Measurements from ENCODE around the gene KHK. TPM values are rescaled to one million over a fixed set of nuclear protein-coding genes. Genes with fewer than 3 reads are reported as not detected.

Gene KHK
- total RNA-seq, 1 donor from 2014 or later, result 4.4 TPM

GRCh38 chr2:27125104-27125503, 38.5 kb downstream of the KHK start:
- Mint-ChIP-seq H3K36me3 (ENCODE audit: insufficient read depth) (no peaks in the 10 kb centered on the region), H3K9me3 (ENCODE audit: low read depth) (no peaks in the 10 kb centered on the region), H3K27ac (no peak overlapping the region), H3K4me3 (ENCODE audit: low read depth) (no peak overlapping the region), H3K27me3 (peaks cover 51% of the 10 kb centered on the region), H3K4me1 (ENCODE audit: low read depth) (peaks cover 7% of the 10 kb centered on the region)
- no peak for TF ChIP-seq CTCF (IDR thresholded peaks at IDR 0.05; ENCODE audit: unreplicated experiment)
- DNase-seq (ENCODE audit: low spot score, unreplicated experiment), result no peak

- Mint-ChIP-seq H3K4me3 (ENCODE audit: low read depth) (no peak overlapping the region), H3K36me3 (ENCODE audit: insufficient read depth) (peaks cover 3% of the 10 kb centered on the region), H3K27ac (no peak overlapping the region), H3K4me1 (ENCODE audit: low read depth) (peaks cover 7% of the 10 kb centered on the region), H3K27me3 (peaks cover 43% of the 10 kb centered on the region), H3K9me3 (ENCODE audit: low read depth) (no peaks in the 10 kb centered on the region)
- TF ChIP-seq CTCF (IDR thresholded peaks at IDR 0.05; ENCODE audit: unreplicated experiment), result no peak
- DNase-seq (ENCODE audit: low spot score, unreplicated experiment), result no peak
Measured at GRCh38 chr2:27126252-27126710, 39.7 kb downstream of the KHK start.

GRCh38 chr2:27127883-27128667, 41.5 kb downstream of the KHK start:
- Mint-ChIP-seq H3K4me1 (ENCODE audit: low read depth) (peaks cover 9% of the 10 kb centered on the region), H3K9me3 (ENCODE audit: low read depth) (no peaks in the 10 kb centered on the region), H3K27me3 (peaks cover 25% of the 10 kb centered on the region), H3K4me3 (ENCODE audit: low read depth) (no peak overlapping the region), H3K27ac (no peak overlapping the region), H3K36me3 (ENCODE audit: insufficient read depth) (peaks cover 3% of the 10 kb centered on the region)
- no peak for DNase-seq (ENCODE audit: low spot score, unreplicated experiment)
- no peak for TF ChIP-seq CTCF (IDR thresholded peaks at IDR 0.05; ENCODE audit: unreplicated experiment)

- H3K27me3 Mint-ChIP-seq, result peaks cover 20% of the 10 kb centered on the region
Measured at GRCh38 chr2:27128668-27129571, 42.3 kb downstream of the KHK start.

More at GRCh38 chr2:27128668-27129571, 42.3 kb downstream of the KHK start:
- no peak for TF ChIP-seq CTCF (IDR thresholded peaks at IDR 0.05; ENCODE audit: unreplicated experiment)
- peaks cover 13% of the 10 kb centered on the region for H3K4me1 Mint-ChIP-seq (ENCODE audit: low read depth)
- H3K27ac Mint-ChIP-seq, result no peak overlapping the region
- no peak overlapping the region for H3K4me3 Mint-ChIP-seq (ENCODE audit: low read depth)
- H3K9me3 Mint-ChIP-seq (ENCODE audit: low read depth), result no peaks in the 10 kb centered on the region
- DNase-seq (ENCODE audit: low spot score, unreplicated experiment), result no peak
- peaks cover 3% of the 10 kb centered on the region for H3K36me3 Mint-ChIP-seq (ENCODE audit: insufficient read depth)
